ENCODE data around the gene UBE2E2. TPM values are rescaled to one million over a fixed set of nuclear protein-coding genes. Genes with fewer than 3 reads are reported as not detected.

UBE2E2 gene
- total RNA-seq, 1 donor from 2014 or later: 91.0 TPM

GRCh38 chr3:23185861-23186260, 17.3 kb upstream of the UBE2E2 start:
- ATAC-seq: no peak

GRCh38 chr3:23189187-23189586, 13.9 kb upstream of the UBE2E2 start:
- intact Hi-C loops (cut with DNase I): no loop called here
- DNase-seq (ENCODE audit: low spot score): no peak
- no peak for ATAC-seq

More at GRCh38 chr3:23185861-23186260, 17.3 kb upstream of the UBE2E2 start:
- intact Hi-C loops (cut with DNase I): no loop called here
- no peak for DNase-seq (ENCODE audit: low spot score)

GRCh38 chr3:23192816-23193215, 10.3 kb upstream of the UBE2E2 start:
- intact Hi-C loops (cut with DNase I): no loop called here
- DNase-seq (ENCODE audit: low spot score) (no peak), ATAC-seq (no peak)

GRCh38 chr3:23193831-23194230, 9.3 kb upstream of the UBE2E2 start:
- no peak for ATAC-seq

GRCh38 chr3:23198801-23199200, 4.3 kb upstream of the UBE2E2 start:
- ATAC-seq: no peak
- DNase-seq (ENCODE audit: low spot score): no peak
- intact Hi-C loops (cut with DNase I): no loop called here

More at GRCh38 chr3:23193831-23194230, 9.3 kb upstream of the UBE2E2 start:
- intact Hi-C loops (cut with DNase I): no loop called here
- DNase-seq (ENCODE audit: low spot score): no peak

GRCh38 chr3:23199649-23200048, 3.5 kb upstream of the UBE2E2 start:
- intact Hi-C loops (cut with DNase I): no loop called here
- DNase-seq (ENCODE audit: low spot score) (no peak), ATAC-seq (no peak)

- intact Hi-C loops (cut with DNase I): no loop called here
- DNase-seq (ENCODE audit: low spot score): no peak
- ATAC-seq: no peak
Observed at GRCh38 chr3:23201154-23201838, 1.8 kb upstream of the UBE2E2 start.

- intact Hi-C loops (cut with DNase I): no loop called here
- DNase-seq (ENCODE audit: low spot score): no peak
- ATAC-seq: peak; percentile 66
Observed at GRCh38 chr3:23202203-23202920, 765 bp upstream of the UBE2E2 start.

- DNase-seq (ENCODE audit: low spot score) (peak; percentile 62), ATAC-seq (peak; percentile 49)
- intact Hi-C loops (cut with DNase I): no loop called here
Observed at GRCh38 chr3:23203708-23204330, 692 bp downstream of the UBE2E2 start.

- ATAC-seq: no peak
- DNase-seq (ENCODE audit: low spot score): no peak
- intact Hi-C loops (cut with DNase I): no loop called here
Observed at GRCh38 chr3:23206366-23206765, 3.2 kb downstream of the UBE2E2 start.

GRCh38 chr3:23209103-23209502, 6.0 kb downstream of the UBE2E2 start:
- DNase-seq (ENCODE audit: low spot score) (no peak), ATAC-seq (no peak)
- intact Hi-C loops (cut with DNase I): no loop called here

- intact Hi-C loops (cut with DNase I): no loop called here
- DNase-seq (ENCODE audit: low spot score) (no peak), ATAC-seq (no peak)
Observed at GRCh38 chr3:23209747-23210487, 6.8 kb downstream of the UBE2E2 start.

- intact Hi-C loops (cut with DNase I): no loop called here
- no peak for DNase-seq (ENCODE audit: low spot score)
- ATAC-seq: no peak
Observed at GRCh38 chr3:23213813-23214212, 10.7 kb downstream of the UBE2E2 start.

GRCh38 chr3:23217872-23218554, 14.9 kb downstream of the UBE2E2 start:
- intact Hi-C loops (cut with DNase I): no loop called here
- no peak for DNase-seq (ENCODE audit: low spot score)

GRCh38 chr3:23219117-23219516, 16.0 kb downstream of the UBE2E2 start:
- DNase-seq (ENCODE audit: low spot score) (no peak), ATAC-seq (no peak)
- intact Hi-C loops (cut with DNase I): no loop called here

More at GRCh38 chr3:23217872-23218554, 14.9 kb downstream of the UBE2E2 start:
- no peak for ATAC-seq

- ATAC-seq (no peak), DNase-seq (ENCODE audit: low spot score) (no peak)
- intact Hi-C loops (cut with DNase I): no loop called here
Observed at GRCh38 chr3:23219552-23219951, 16.4 kb downstream of the UBE2E2 start.

GRCh38 chr3:23221136-23221535, 18.0 kb downstream of the UBE2E2 start:
- DNase-seq (ENCODE audit: low spot score): no peak
- intact Hi-C loops (cut with DNase I): no loop called here
- ATAC-seq: no peak

GRCh38 chr3:23232016-23232415, 28.9 kb downstream of the UBE2E2 start:
- DNase-seq (ENCODE audit: low spot score): no peak
- no peak for ATAC-seq
- intact Hi-C loops (cut with DNase I): no loop called here

- DNase-seq (ENCODE audit: low spot score) (no peak), ATAC-seq (no peak)
- intact Hi-C loops (cut with DNase I): no loop called here
Observed at GRCh38 chr3:23232854-23233253, 29.7 kb downstream of the UBE2E2 start.
